IMR-90 (cell line): ENCODE data around the gene RNU6-9. TPM values are rescaled to one million over a fixed set of nuclear protein-coding genes. Genes with fewer than 3 reads are reported as not detected.
A peak's percentile ranks its signal among the peaks of the same experiment; 100 is the strongest.
"Not testable (repeated sequence)": the region's sequence is repeated elsewhere in the genome, so short reads cannot be mapped to it uniquely, and the experiment has no call there.

Source experiments
- ATAC-seq: fragments of 200-7000 bp; cut with Tn5 transposase; 2 replicates; pipeline ENCODE4 v1.9.1; 2020; ENCODE audit warnings: low read depth, mild to moderate bottlenecking, moderate library complexity
- BruUV-seq: library from RNA; stranded (reverse); fragments of 400-500 nt; replicated peaks from 2 replicates; lab custom pipeline; 2021; lab: Mats Ljungman, UMichigan
- CTCF ChIA-PET: fragments of 300-600 bp; formaldehyde crosslinking; extraction: SDS; loops from one replicate; lab custom pipeline; 2021; ENCODE audit warnings: antibody characterized with exemption; lab: Yijun Ruan, JAX
- POLR2A ChIA-PET: fragments of 300-600 bp; sonication (Branson Sonifier 250); formaldehyde crosslinking; loops from one replicate; lab custom pipeline; 2022; ENCODE audit warnings: antibody characterized with exemption; ENCODE audit not compliant: unreplicated experiment; lab: Charles Lee
- DNase-seq: peaks from one replicate; pipeline ENCODE4 v3.0.0; 2013
- H2AFZ ChIP-seq: replicated peaks from 2 replicates; pipeline ENCODE3; 2013; ENCODE audit warnings: low read length, mild to moderate bottlenecking; ENCODE audit not compliant: poor library complexity
- H2AK5ac ChIP-seq: 2 replicates; pipeline ENCODE4 v1.6.1; 2013; ENCODE audit warnings: low read depth, low read length, inconsistent platforms
- H2AK9ac ChIP-seq: replicated peaks from 2 replicates; pipeline ENCODE3; 2013; ENCODE audit warnings: mild to moderate bottlenecking, low read depth, low read length, moderate library complexity; ENCODE audit not compliant: poor library complexity
- H2BK120ac ChIP-seq: 2 replicates; pipeline ENCODE4 v1.6.1; 2013; ENCODE audit warnings: low read depth, low read length, inconsistent platforms
- H2BK15ac ChIP-seq: 3 replicates; pipeline ENCODE4 v1.6.1; 2013; ENCODE audit warnings: low read depth, low read length, inconsistent platforms
- H2BK20ac ChIP-seq: 2 replicates; pipeline ENCODE4 v1.6.1; 2013; ENCODE audit warnings: low read depth, mild to moderate bottlenecking, inconsistent platforms, low read length, moderate library complexity
- H2BK5ac ChIP-seq: 2 replicates; pipeline ENCODE4 v1.6.1; 2013; ENCODE audit warnings: mild to moderate bottlenecking, low read depth, low read length, inconsistent platforms; ENCODE audit not compliant: poor library complexity, severe bottlenecking
- H3K14ac ChIP-seq: replicated peaks from 2 replicates; pipeline ENCODE4 v1.6.1; 2013; ENCODE audit warnings: low read depth, low read length, inconsistent platforms
- H3K18ac ChIP-seq: 2 replicates; pipeline ENCODE4 v1.6.1; 2013; ENCODE audit warnings: low read depth, low read length, control low read depth
- H3K23ac ChIP-seq: 2 replicates; pipeline ENCODE4 v1.6.1; 2013; ENCODE audit warnings: low read depth, low read length, inconsistent platforms
- H3K27ac ChIP-seq: 2 replicates; pipeline ENCODE4 v1.5.1; 2013; ENCODE audit warnings: mild to moderate bottlenecking, control low read depth, low read length; ENCODE audit not compliant: insufficient read depth
- H3K27me3 ChIP-seq: 2 replicates; pipeline ENCODE4 v1.6.1; 2013; ENCODE audit warnings: low read length; ENCODE audit not compliant: control insufficient read depth, insufficient read depth
- H3K36me3 ChIP-seq: 2 replicates; pipeline ENCODE4 v1.6.1; 2013; ENCODE audit warnings: low read length, mixed read lengths; ENCODE audit not compliant: control insufficient read depth, insufficient read depth
- H3K4ac ChIP-seq: 2 replicates; pipeline ENCODE4 v1.6.1; 2013; ENCODE audit warnings: low read depth, low read length, inconsistent platforms
- H3K4me1 ChIP-seq: 2 replicates; pipeline ENCODE4 v1.6.1; 2013; ENCODE audit warnings: low read length, mixed read lengths; ENCODE audit not compliant: control insufficient read depth, insufficient read depth
- H3K4me2 ChIP-seq: 2 replicates; pipeline ENCODE4 v1.6.1; 2013; ENCODE audit warnings: low read depth, mild to moderate bottlenecking, control low read depth, low read length, moderate library complexity
- H3K4me3 ChIP-seq: 2 replicates; pipeline ENCODE4 v1.5.1; 2013; ENCODE audit warnings: low read depth, mild to moderate bottlenecking, control low read depth, low read length, moderate library complexity; ENCODE audit not compliant: insufficient read depth
- H3K56ac ChIP-seq: 2 replicates; pipeline ENCODE4 v1.6.1; 2013; ENCODE audit warnings: low read length, inconsistent platforms; ENCODE audit not compliant: insufficient read depth; ENCODE audit errors: extremely low read depth
- H3K79me1 ChIP-seq, 2 experiments: 2 replicates each; pipeline ENCODE4 v1.6.1; 2013; ENCODE audit warnings: low read length in 2 of 2, inconsistent platforms in 1 of 2, low read depth in 1 of 2
- H3K9ac ChIP-seq: 2 replicates; pipeline ENCODE4 v1.6.1; 2013; ENCODE audit warnings: low read depth, low read length, control low read depth
- H3K9me1 ChIP-seq: 2 replicates; pipeline ENCODE4 v1.6.1; 2013; ENCODE audit warnings: low read length, inconsistent platforms; ENCODE audit not compliant: insufficient read depth
- H3K9me3 ChIP-seq: 2 replicates; pipeline ENCODE4 v1.6.1; 2013; ENCODE audit warnings: low read length; ENCODE audit not compliant: control insufficient read depth, insufficient read depth
- H4K20me1 ChIP-seq: 2 replicates; pipeline ENCODE4 v1.6.1; 2013; ENCODE audit warnings: low read length, inconsistent platforms; ENCODE audit not compliant: insufficient read depth
- H4K5ac ChIP-seq: 2 replicates; pipeline ENCODE4 v1.6.1; 2013; ENCODE audit warnings: mild to moderate bottlenecking, low read depth, low read length, control low read depth
- H4K8ac ChIP-seq, 2 experiments: 2 replicates each; pipeline ENCODE4 v1.6.1; 2013; ENCODE audit warnings: low read depth in 2 of 2, low read length in 2 of 2, control low read depth in 1 of 2, inconsistent platforms in 1 of 2
- H4K91ac ChIP-seq: 2 replicates; pipeline ENCODE4 v1.6.1; 2013; ENCODE audit warnings: low read depth, low read length, inconsistent platforms; ENCODE audit not compliant: insufficient read depth
- ELK1 ChIP-seq: fragments of 150-350 bp; IDR thresholded peaks from 2 replicates; pipeline ENCODE4 v1.6.1; 2016; ENCODE audit warnings: low read depth, mild to moderate bottlenecking, low read length, moderate library complexity, borderline replicate concordance
- WGBS, 2 experiments: methylation state at CpG; one replicate each; pipeline versions ENCODE4 v1.1.5 to v1.1.7; 2013; ENCODE audit warnings: missing lambda C conversion rate in 2 of 2; ENCODE audit not compliant: insufficient read length in 1 of 2; ENCODE audit errors: extremely low coverage in 2 of 2; 5-methylcytosine and 5-hydroxymethylcytosine counted together
- dilution Hi-C: fragments of 300-500 bp; cut with HindIII; formaldehyde crosslinking; loops from one replicate; pipeline ENCODE4 v1.14.3; 2018; ENCODE audit warnings: low sequenced_read_pairs; ENCODE audit not compliant: unreplicated experiment
- in situ Hi-C: fragments of 300-500 bp; cut with MboI; formaldehyde crosslinking; loops from 3 replicates; pipeline ENCODE4 v1.14.3; 2019; ENCODE audit warnings: low sequenced_read_pairs, inconsistent platforms, mixed read lengths
- intact Hi-C: fragments of 100-400 bp; cut with micrococcal nuclease; formaldehyde crosslinking; loops from 2 replicates; pipeline ENCODE4 v1.10.0; 2022
- polyA plus RNA-seq, 3 experiments: library from polyadenylated mRNA; depleted of rRNA; stranded (reverse); fragments of >200 nt; gene quantifications; 2 replicates each; pipeline ENCODE4 v1.2.3, GENCODE V29; 2012; ENCODE audit warnings: low replicate concordance in 1 of 3
- total RNA-seq: library from RNA; depleted of rRNA; stranded (reverse); fragments of >200 nt; gene quantifications from 2 replicates; pipeline ENCODE4 v1.2.3, GENCODE V29; 2012

The RNU6-9 gene
- total and polyA plus RNA-seq, 2 of the 4 experiments (the other 2 are of a cell fraction), result not detected

GRCh38 chr19:890831-891230, 2.5 kb upstream of the RNU6-9 start:
- Histone ChIP-seq H3K9me1 (peaks cover 6% of the 10 kb centered on the region; the same call in 1 of the 2 replicates), H2AK9ac (no peak overlapping the region), H4K20me1 (peaks cover 6% of the 10 kb centered on the region; the same call in 1 of the 2 replicates), H3K4me3 (no peak overlapping the region), H2BK20ac (no peak overlapping the region), H3K23ac (no peak overlapping the region), H3K4me1 (no peaks in the 10 kb centered on the region), H3K27ac (no peak overlapping the region), H2AK5ac (no peak overlapping the region), H4K8ac (no peak overlapping the region), H3K56ac (no peak overlapping the region), H2BK15ac (no peak overlapping the region), H4K5ac (no peak overlapping the region), H3K18ac (no peak overlapping the region), H2BK120ac (no peak overlapping the region), H3K27me3 (no peaks in the 10 kb centered on the region), H3K79me1 (peaks cover 13 to 39% of the 10 kb centered on the region in 2 experiments), H3K36me3 (peaks cover 35% of the 10 kb centered on the region), H3K14ac (no peak overlapping the region), H3K4me2 (no peak overlapping the region), H3K4ac (no peak overlapping the region), H2BK5ac (no peak overlapping the region), H3K9ac (no peak overlapping the region), H4K91ac (no peak overlapping the region), H2AFZ (no peak overlapping the region), H3K9me3 (no peaks in the 10 kb centered on the region)
- DNase-seq (no peak), ATAC-seq (no peak)
- intact Hi-C loops, result no loop called here
- no TSS peak for BruUV-seq
- CTCF ChIA-PET, result no interaction called here
- dilution Hi-C loops, result no loop called here
- POLR2A ChIA-PET, result no interaction called here
- TF ChIP-seq ELK1, result no peak
- 60% methylated on average over 1 of the region's 18 CpGs; no CpG with 5 or more reads in 1 of the 2 experiments for WGBS, 2 experiments
- in situ Hi-C loops, result no loop called here

- intact Hi-C loops, CTCF ChIA-PET, ATAC-seq, H2BK5ac ChIP-seq, H4K91ac ChIP-seq, BruUV-seq, H2BK15ac ChIP-seq, H3K9me3 ChIP-seq, H3K27me3 ChIP-seq, H3K18ac ChIP-seq, H3K23ac ChIP-seq, H4K5ac ChIP-seq, POLR2A ChIA-PET, DNase-seq, dilution Hi-C loops, H2BK20ac ChIP-seq, H3K9me1 ChIP-seq, H2AFZ ChIP-seq, H4K20me1 ChIP-seq, H2AK5ac ChIP-seq, H3K14ac ChIP-seq, H3K4me1 ChIP-seq, H2BK120ac ChIP-seq, in situ Hi-C loops: not testable (repeated sequence)
- Histone ChIP-seq H4K8ac (0 out of 4 replicates have a peak overlapping the region, but pooled peaks of 1 of the 2 experiments have one; percentile 24), H3K9ac (peak overlapping the region; percentile 92), H2AK9ac (peak overlapping the region; percentile 86), H3K4ac (peak overlapping the region; percentile 84; the same call in 1 of the 2 replicates), H3K56ac (0 out of 2 replicates have a peak overlapping the region, but pooled peaks have one; percentile 60), H3K36me3 (peaks cover 29% of the 10 kb centered on the region), H3K4me3 (peak overlapping the region; percentile 97), H3K4me2 (peak overlapping the region; percentile 99), H3K27ac (peak overlapping the region; percentile 95; the same call in 1 of the 2 replicates), H3K79me1 (peaks cover 9 to 35% of the 10 kb centered on the region in 2 experiments)
- 59% methylated on average over 21 of the region's 50 CpGs; no CpG with 5 or more reads in 1 of the 2 experiments for whole genome bisulfite sequencing, 2 experiments
These were observed 1.7 kb upstream of the RNU6-9 start for GRCh38 chr19:891421-892200.
